ENCODE measurements around the gene PLA2G7. TPM values are rescaled to one million over a fixed set of nuclear protein-coding genes. Genes with fewer than 3 reads are reported as not detected.
"Not testable (repeated sequence)": the region's sequence is repeated elsewhere in the genome, so short reads cannot be mapped to it uniquely, and the experiment has no call there.

Gene PLA2G7
- total RNA-seq (1 to 10 TPM; 2.1 to 2.4 TPM), polyA plus RNA-seq (not detected)

DNA sequence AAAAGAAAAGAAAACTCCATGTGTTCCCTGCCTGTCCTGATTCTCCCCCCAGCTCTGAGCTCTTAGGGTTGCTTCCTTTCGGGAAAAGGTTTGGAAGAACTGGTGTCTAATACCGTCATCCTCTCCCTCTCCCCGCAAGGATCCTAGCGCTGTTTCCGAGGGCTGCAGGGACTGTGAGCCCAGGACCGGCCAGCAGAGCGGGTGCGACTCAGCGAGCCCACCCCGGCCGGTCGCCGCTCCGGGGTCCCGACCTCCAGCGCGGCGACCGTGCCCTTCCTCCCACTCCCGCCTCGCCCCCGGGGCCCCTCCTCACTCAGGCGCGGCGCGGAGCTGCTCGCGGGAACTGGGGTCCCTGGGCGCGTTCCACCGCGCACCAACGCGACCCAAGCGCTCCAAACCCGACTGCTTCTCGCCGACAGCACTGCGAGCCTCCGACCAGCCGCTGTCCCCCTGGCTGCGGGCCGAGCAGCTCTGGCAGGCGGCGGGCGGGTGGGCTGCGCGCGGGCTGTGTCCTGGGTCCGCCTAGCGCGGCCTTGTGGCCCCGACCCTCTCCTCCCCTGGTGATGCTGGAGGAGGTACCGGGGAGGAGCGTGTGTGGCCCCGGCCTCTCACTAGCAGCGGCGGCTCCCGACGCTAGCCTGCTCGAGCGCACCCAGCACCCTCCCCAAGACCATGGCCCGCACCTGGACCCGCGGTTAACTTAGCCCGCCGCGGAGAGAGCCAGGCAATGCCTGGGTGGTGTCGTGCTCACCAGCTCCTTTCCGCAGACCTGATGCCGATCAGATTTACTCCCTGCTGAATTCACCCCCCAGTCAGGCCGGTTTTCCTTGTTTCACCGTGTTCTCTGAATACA is at the start of gene PLA2G7:
PLA2G7 (minus strand) TSS at position 509 of the 853 bp plus-strand sequence. CDS start 12,484 bp downstream, outside the sequence.
- Histone ChIP-seq H3K9me3 (ENCODE audit: low read length) (no peaks in the 10 kb centered on the region), H3K27me3 (ENCODE audit: insufficient read depth, low read length, poor library complexity, severe bottlenecking) (no peaks in the 10 kb centered on the region), H3K4me1 (ENCODE audit: insufficient read depth, low read length) (no peaks in the 10 kb centered on the region), H3K36me3 (ENCODE audit: insufficient read depth, low read length) (no peaks in the 10 kb centered on the region), H3K27ac (ENCODE audit: low read depth, low read length) (no peak within 1 kb of the TSS), H3K4me3 (ENCODE audit: low read length) (no peak within 1 kb of the TSS)
- CTCF ChIA-PET: interaction anchor here (1.1 kb wide), 1 partner anchor 10 kb away, joined by 3 read pairs; no protein-coding TSS in a partner anchor
- H3K27ac Mint-ChIP-seq: no peak within 1 kb of the TSS
- no peaks in the 10 kb centered on the region for H3K9me3 Mint-ChIP-seq
- H3K36me3 Mint-ChIP-seq: no peaks in the 10 kb centered on the region
- POLR2A ChIA-PET: no interaction called here
- H3K4me3 Mint-ChIP-seq: peak within 1 kb of the TSS in 5 of 7 donors; percentile 13 to 48 (median 34)
- H3K27me3 Mint-ChIP-seq: peaks cover 53 to 66% of the 10 kb centered on the region in 2 donors
- DNase-seq: no peak
- H3K4me1 Mint-ChIP-seq: peaks cover 1 to 18% (median 10%) of the 10 kb centered on the region in 3 donors

DNA sequence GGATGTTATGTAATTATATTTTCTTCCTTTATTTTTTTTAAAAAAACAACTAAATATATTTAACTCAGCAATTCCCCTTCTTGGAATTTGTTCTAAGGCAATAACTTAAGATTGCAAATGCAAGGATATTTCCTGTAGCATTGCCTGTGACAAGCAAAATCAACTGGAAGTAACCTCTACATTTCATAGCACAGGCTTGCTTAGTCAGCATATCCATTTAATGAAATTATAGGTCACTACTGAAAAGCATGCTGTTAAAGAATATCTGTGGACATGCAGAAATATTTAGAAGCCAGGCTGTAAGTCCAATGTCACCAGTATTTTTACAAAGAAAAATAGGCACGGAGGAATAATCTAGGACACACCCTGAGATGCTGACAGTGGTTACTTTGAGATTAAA is 49.4 kb upstream of the PLA2G7 start:
- H3K27ac Mint-ChIP-seq: no peak overlapping the region

DNA sequence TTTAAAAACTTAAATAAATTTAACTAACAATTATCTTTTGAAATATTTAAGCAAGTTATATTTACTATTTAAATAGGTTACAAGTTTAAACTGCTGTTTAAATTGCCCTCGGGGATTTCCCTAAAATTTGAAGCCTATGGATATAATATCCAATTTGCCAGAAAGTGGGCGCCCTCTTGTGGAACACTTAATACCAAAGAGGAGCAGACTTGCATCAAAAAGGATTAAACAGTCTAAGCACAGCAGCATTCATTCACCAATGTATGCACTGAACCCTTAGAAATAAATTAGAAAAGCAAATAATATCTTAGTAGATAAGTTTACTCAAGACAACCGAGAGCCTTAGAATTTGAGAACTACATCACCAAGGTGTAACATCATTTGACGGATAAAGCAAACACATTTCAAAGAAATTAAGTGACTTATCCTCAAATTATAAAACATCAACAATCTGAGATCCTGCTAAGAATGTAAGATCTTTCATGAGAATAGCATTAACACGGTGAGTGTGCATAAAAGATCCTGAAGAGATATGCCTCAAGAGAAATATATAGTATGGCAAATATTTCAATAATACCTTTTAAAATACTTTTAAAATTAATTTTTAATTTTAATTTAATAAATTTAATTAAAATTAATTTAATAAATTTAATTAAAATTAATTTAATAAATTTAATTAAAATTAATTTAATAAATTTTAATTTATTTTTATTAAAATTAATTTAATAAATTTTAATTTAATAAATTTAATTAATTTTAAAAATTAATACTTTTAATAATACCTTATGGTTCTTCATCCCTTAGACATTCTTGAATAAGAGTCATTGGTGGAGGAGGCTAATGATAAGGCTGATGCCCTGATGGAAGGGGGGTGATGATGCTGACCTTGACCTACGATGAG is 46.6 kb upstream of the PLA2G7 start:
- CTCF ChIA-PET: no interaction called here

More for the DNA sequence above, 49.4 kb upstream of the PLA2G7 start:
- H3K4me3 Mint-ChIP-seq: no peak overlapping the region
- no peak overlapping the region for H3K4me3 ChIP-seq (ENCODE audit: low read length)
- H3K27me3 Mint-ChIP-seq: peaks cover 0 to 13% of the 10 kb centered on the region in 2 donors
- no peaks in the 10 kb centered on the region for H3K9me3 ChIP-seq (ENCODE audit: low read length)
- no peak overlapping the region for H3K27ac ChIP-seq (ENCODE audit: low read depth, low read length)
- no peaks in the 10 kb centered on the region for H3K36me3 Mint-ChIP-seq
- H3K27me3 ChIP-seq (ENCODE audit: insufficient read depth, low read length, poor library complexity, severe bottlenecking): no peaks in the 10 kb centered on the region
- no peaks in the 10 kb centered on the region for H3K36me3 ChIP-seq (ENCODE audit: insufficient read depth, low read length)
- no peaks in the 10 kb centered on the region for H3K4me1 Mint-ChIP-seq
- no peaks in the 10 kb centered on the region for H3K9me3 Mint-ChIP-seq
- ChIA-PET POLR2A (no interaction called here), CTCF (no interaction called here)
- no peak for DNase-seq
- H3K4me1 ChIP-seq (ENCODE audit: insufficient read depth, low read length): no peaks in the 10 kb centered on the region

DNA sequence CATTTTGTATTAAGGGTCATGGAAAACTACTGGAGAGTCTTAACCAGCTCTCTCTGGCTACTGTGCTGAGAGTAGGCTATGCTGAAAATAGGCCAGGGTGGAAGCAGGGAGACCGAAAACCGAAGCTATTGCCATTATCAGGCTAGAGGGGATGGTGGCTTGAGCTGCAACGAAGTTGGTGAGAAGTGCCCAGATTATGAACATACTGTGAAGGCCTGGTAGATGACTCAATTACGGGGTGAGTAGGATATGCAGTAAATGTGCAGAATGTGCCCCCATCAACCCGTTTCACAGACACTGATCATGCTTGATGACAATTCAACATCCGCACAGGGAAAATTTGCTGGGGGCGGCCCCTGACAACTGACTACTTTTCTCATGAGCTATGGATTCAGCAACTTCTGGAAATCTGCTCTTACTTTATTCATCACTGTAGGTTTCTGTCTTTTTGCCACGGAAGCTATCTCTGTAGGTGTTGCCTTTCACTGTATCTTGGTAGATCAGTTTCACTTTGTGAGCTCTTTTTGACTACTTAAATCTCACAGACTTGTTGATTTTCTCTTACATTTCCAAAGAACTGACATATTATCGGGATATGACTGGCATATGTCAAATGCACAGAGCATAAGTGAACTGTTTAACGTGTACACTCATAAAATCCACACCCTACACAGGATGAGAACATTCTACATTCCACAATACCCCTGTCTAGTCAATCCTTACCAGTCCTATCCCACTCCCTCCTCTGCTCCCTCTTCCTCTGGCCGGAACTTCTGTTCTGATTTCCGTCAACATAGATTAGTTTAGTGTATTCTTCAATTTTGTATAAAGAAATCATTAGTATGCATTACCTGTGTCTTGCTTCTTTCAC is 42.5 kb upstream of the PLA2G7 start:
- CTCF ChIA-PET: interaction anchor here (1.7 kb wide), 1 partner anchor 11 kb away, joined by 3 read pairs; no protein-coding TSS in a partner anchor
- H3K27ac Mint-ChIP-seq: no peak overlapping the region
- H3K4me1 Mint-ChIP-seq: no peaks in the 10 kb centered on the region

More for the DNA sequence above, 46.6 kb upstream of the PLA2G7 start:
- no peaks in the 10 kb centered on the region for H3K36me3 Mint-ChIP-seq
- no peak overlapping the region for H3K4me3 ChIP-seq (ENCODE audit: low read length)
- H3K36me3 ChIP-seq (ENCODE audit: insufficient read depth, low read length): no peaks in the 10 kb centered on the region
- no peaks in the 10 kb centered on the region for H3K27me3 ChIP-seq (ENCODE audit: insufficient read depth, low read length, poor library complexity, severe bottlenecking)
- no peak overlapping the region for H3K27ac Mint-ChIP-seq
- no peak for DNase-seq
- no peaks in the 10 kb centered on the region for H3K4me1 ChIP-seq (ENCODE audit: insufficient read depth, low read length)
- H3K4me3 Mint-ChIP-seq: no peak overlapping the region
- H3K27me3 Mint-ChIP-seq: peaks cover 0 to 9% of the 10 kb centered on the region in 2 donors
- H3K27ac ChIP-seq (ENCODE audit: low read depth, low read length): no peak overlapping the region
- H3K4me1 Mint-ChIP-seq: no peaks in the 10 kb centered on the region
- H3K9me3 Mint-ChIP-seq: no peaks in the 10 kb centered on the region
- POLR2A ChIA-PET: no interaction called here
- no peaks in the 10 kb centered on the region for H3K9me3 ChIP-seq (ENCODE audit: low read length)

DNA sequence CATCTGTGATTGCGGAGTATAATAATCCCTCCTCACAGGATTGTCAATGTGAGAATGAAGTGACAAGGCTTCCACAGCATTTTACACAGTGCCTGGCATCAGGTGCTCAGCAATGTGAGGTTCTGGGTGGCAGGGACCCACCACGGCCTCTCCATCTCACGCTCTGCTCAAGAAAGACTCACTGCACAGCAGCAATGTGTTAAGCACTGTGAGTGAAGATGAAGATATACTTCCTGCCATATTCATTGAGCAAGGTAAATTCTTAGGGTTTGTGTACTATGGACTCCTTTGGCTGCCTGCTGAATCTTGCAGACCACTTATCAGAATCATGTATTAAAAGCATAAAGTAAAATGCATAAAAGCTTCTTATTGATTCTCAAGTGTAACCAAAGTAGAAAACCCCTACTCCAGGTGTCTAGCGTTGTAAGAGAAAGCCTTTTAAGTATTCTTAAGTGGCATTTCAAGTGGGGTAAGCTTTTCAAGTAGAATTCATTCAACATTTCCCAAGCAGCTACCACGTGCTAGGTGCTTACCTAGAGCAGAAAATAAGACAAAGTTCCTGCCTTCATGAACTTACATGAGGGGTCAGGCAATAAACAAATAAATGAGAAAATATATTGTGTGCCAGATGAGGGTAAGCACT is 41.0 kb upstream of the PLA2G7 start:
- H3K9me3 ChIP-seq (ENCODE audit: low read length): no peaks in the 10 kb centered on the region
- CTCF ChIA-PET: interaction anchor here (1.7 kb wide), 1 partner anchor 9 kb away, joined by 3 read pairs; no protein-coding TSS in a partner anchor
- no peak overlapping the region for H3K27ac ChIP-seq (ENCODE audit: low read depth, low read length)
- H3K4me3 Mint-ChIP-seq: no peak overlapping the region
- no peaks in the 10 kb centered on the region for H3K4me1 Mint-ChIP-seq
- H3K4me1 ChIP-seq (ENCODE audit: insufficient read depth, low read length): no peaks in the 10 kb centered on the region
- H3K9me3 Mint-ChIP-seq: peaks cover 0 to 2% (median 0%) of the 10 kb centered on the region in 5 donors
- no peak overlapping the region for H3K27ac Mint-ChIP-seq
- no peaks in the 10 kb centered on the region for H3K27me3 ChIP-seq (ENCODE audit: insufficient read depth, low read length, poor library complexity, severe bottlenecking)
- POLR2A ChIA-PET: no interaction called here
- no peak for DNase-seq
- peaks cover 0 to under 1% of the 10 kb centered on the region in 2 donors for H3K27me3 Mint-ChIP-seq
- H3K36me3 ChIP-seq (ENCODE audit: insufficient read depth, low read length): no peaks in the 10 kb centered on the region
- no peak overlapping the region for H3K4me3 ChIP-seq (ENCODE audit: low read length)
- no peaks in the 10 kb centered on the region for H3K36me3 Mint-ChIP-seq

More for the DNA sequence above, 42.5 kb upstream of the PLA2G7 start:
- no peak overlapping the region for H3K4me3 Mint-ChIP-seq
- H3K27ac ChIP-seq (ENCODE audit: low read depth, low read length): no peak overlapping the region
- no peaks in the 10 kb centered on the region for H3K9me3 ChIP-seq (ENCODE audit: low read length)
- POLR2A ChIA-PET: no interaction called here
- H3K36me3 Mint-ChIP-seq: no peaks in the 10 kb centered on the region
- peaks cover 0 to 2% (median 0%) of the 10 kb centered on the region in 5 donors for H3K9me3 Mint-ChIP-seq
- no peaks in the 10 kb centered on the region for H3K27me3 Mint-ChIP-seq
- no peaks in the 10 kb centered on the region for H3K36me3 ChIP-seq (ENCODE audit: insufficient read depth, low read length)
- no peak for DNase-seq
- H3K27me3 ChIP-seq (ENCODE audit: insufficient read depth, low read length, poor library complexity, severe bottlenecking): no peaks in the 10 kb centered on the region
- H3K4me3 ChIP-seq (ENCODE audit: low read length): no peak overlapping the region
- H3K4me1 ChIP-seq (ENCODE audit: insufficient read depth, low read length): no peaks in the 10 kb centered on the region

DNA sequence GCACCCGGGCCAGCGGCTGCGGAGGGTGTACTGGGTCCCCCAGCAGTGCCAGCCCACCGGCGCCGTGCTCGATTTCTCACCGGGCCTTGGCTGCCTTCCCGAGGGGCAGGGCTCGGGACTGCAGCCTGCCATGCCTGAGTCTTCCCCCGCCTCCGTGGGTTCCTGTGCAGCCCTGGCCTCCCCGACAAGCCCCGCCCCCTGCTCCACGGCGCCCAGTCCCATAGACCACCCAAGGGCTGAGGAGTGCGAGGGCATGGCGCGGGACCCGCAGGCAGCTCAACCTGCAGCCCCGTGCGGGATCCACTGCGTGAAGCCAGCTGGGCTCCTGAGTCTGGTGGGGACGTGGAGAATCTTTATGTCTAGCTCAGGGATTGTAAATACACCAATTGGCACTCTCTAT is 39.6 kb upstream of the PLA2G7 start:
- CTCF ChIA-PET: not testable (repeated sequence)

DNA sequence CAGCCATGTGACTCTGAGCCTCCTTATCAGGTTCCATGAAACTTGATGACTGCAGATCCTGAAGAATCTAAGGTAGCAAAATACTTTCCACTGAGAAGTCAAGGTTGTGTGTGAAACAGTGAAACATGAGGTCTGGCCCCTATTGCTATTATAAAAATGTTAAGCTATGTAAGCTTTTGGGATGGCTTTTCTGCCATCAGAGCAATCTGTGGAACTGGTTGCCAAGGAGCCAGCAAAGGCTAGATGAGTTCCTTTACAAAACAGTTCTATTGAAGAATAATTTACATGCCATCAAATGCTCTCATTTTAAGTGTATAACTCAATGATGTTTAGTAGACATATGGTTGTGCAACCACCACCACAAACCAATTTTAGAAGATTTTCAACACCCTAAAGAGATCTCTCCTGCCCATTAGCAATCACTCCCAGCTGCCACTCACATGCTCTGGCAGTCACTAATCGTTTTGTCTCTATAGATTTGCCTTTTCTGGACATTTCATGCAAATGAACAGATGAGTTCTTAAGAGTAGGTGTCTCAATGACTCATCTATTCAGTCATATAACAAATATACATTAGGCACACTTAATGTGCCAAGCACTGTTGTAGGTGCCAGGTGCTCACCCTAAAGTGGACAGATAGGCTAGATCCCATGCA is 38.2 kb upstream of the PLA2G7 start:
- Mint-ChIP-seq H3K27me3 (peaks cover 1 to 9% of the 10 kb centered on the region in 2 donors), H3K9me3 (peaks cover 0 to 2% (median 0%) of the 10 kb centered on the region in 5 donors), H3K4me1 (no peaks in the 10 kb centered on the region), H3K27ac (no peak overlapping the region), H3K4me3 (no peak overlapping the region), H3K36me3 (no peaks in the 10 kb centered on the region)
- Histone ChIP-seq H3K4me3 (ENCODE audit: low read length) (no peak overlapping the region), H3K36me3 (ENCODE audit: insufficient read depth, low read length) (no peaks in the 10 kb centered on the region), H3K9me3 (ENCODE audit: low read length) (no peaks in the 10 kb centered on the region), H3K27ac (ENCODE audit: low read depth, low read length) (no peak overlapping the region), H3K4me1 (ENCODE audit: insufficient read depth, low read length) (no peaks in the 10 kb centered on the region), H3K27me3 (ENCODE audit: insufficient read depth, low read length, poor library complexity, severe bottlenecking) (no peaks in the 10 kb centered on the region)
- ChIA-PET CTCF (no interaction called here), POLR2A (no interaction called here)
- no peak for DNase-seq

More for the DNA sequence above, 39.6 kb upstream of the PLA2G7 start:
- POLR2A ChIA-PET; H3K27me3 ChIP-seq (ENCODE audit: insufficient read depth, low read length, poor library complexity, severe bottlenecking); H3K9me3 ChIP-seq (ENCODE audit: low read length); H3K4me3 Mint-ChIP-seq; H3K36me3 ChIP-seq (ENCODE audit: insufficient read depth, low read length); H3K4me1 ChIP-seq (ENCODE audit: insufficient read depth, low read length); H3K27me3 Mint-ChIP-seq; H3K36me3 Mint-ChIP-seq; H3K9me3 Mint-ChIP-seq; H3K4me1 Mint-ChIP-seq; H3K27ac ChIP-seq (ENCODE audit: low read depth, low read length); H3K27ac Mint-ChIP-seq; H3K4me3 ChIP-seq (ENCODE audit: low read length): not testable (repeated sequence)
- peak in 1 of 5 donors; percentile 49 for DNase-seq
